ENCODE measurements around the gene FAM221A. TPM values are rescaled to one million over a fixed set of nuclear protein-coding genes. Genes with fewer than 3 reads are reported as not detected.

The FAM221A gene
- total and polyA plus RNA-seq, 7 experiments from 2014 or later = 4.0 to 8.1 (median 4.9) TPM

- Histone ChIP-seq H3K27me3 (ENCODE audit: control insufficient read depth in 2 of 2, insufficient read depth in 2 of 2, low read length in 2 of 2) (no peaks in the 10 kb centered on the region), H3K4me1 (ENCODE audit: control insufficient read depth in 2 of 2, insufficient read depth in 2 of 2, low read length in 2 of 2) (no peaks in the 10 kb centered on the region), H3K4me3 (ENCODE audit: low read length) (no peak overlapping the region), H3K27ac (ENCODE audit: low read depth, low read length) (no peak overlapping the region), H3K36me3 (ENCODE audit: control insufficient read depth in 2 of 3, insufficient read depth in 3 of 3, low read length in 3 of 3) (peaks cover 0 to 16% (median 0%) of the 10 kb centered on the region in 3 experiments), H3K9me3 (ENCODE audit: control insufficient read depth in 2 of 3, low read length in 3 of 3) (no peaks in the 10 kb centered on the region)
- Mint-ChIP-seq H3K36me3 (peaks cover 6 to 39% (median 34%) of the 10 kb centered on the region in 5 donors), H3K9me3 (no peaks in the 10 kb centered on the region), H3K27ac (no peak overlapping the region), H3K4me3 (no peak overlapping the region), H3K4me1 (peaks cover 0 to 1% (median 0%) of the 10 kb centered on the region in 7 donors), H3K27me3 (no peaks in the 10 kb centered on the region)
- ChIA-PET POLR2A (no interaction called here), CTCF (no interaction called here)
- intact Hi-C loops (cut with micrococcal nuclease) = loop anchor here in 1 of 2 donors (10.0 kb wide), 1 partner anchor 972 kb away; no protein-coding TSS in a partner anchor
- no peak for DNase-seq
- no peak for ATAC-seq
Observed at GRCh38 chr7:23693224-23693623, 13.2 kb downstream of the FAM221A start.

GRCh38 chr7:23696916-23697441 lies 17.0 kb downstream of the FAM221A start:
- H3K4me3 Mint-ChIP-seq = no peak overlapping the region
- no peak overlapping the region for H3K27ac Mint-ChIP-seq
- intact Hi-C loops (cut with micrococcal nuclease) = loop anchor here (1.0 to 10.0 kb wide), 4 partner anchors 150 to 968 kb away; no protein-coding TSS in a partner anchor
- Histone ChIP-seq H3K27me3 (ENCODE audit: control insufficient read depth in 2 of 2, insufficient read depth in 2 of 2, low read length in 2 of 2) (no peaks in the 10 kb centered on the region), H3K27ac (ENCODE audit: low read depth, low read length) (no peak overlapping the region), H3K36me3 (ENCODE audit: control insufficient read depth in 2 of 3, insufficient read depth in 3 of 3, low read length in 3 of 3) (peaks cover 0 to 5% (median 0%) of the 10 kb centered on the region in 3 experiments), H3K4me3 (ENCODE audit: low read length) (no peak overlapping the region), H3K4me1 (ENCODE audit: control insufficient read depth in 2 of 2, insufficient read depth in 2 of 2, low read length in 2 of 2) (no peaks in the 10 kb centered on the region), H3K9me3 (ENCODE audit: control insufficient read depth in 2 of 3, low read length in 3 of 3) (no peaks in the 10 kb centered on the region)
- CTCF ChIA-PET = interaction anchor here (0.6 to 1.8 kb wide), 8 partner anchors 10 to 279 kb away, joined by 3 to 11 read pairs (median 4); partner anchors contain the start of gene CCDC126
- H3K9me3 Mint-ChIP-seq = no peaks in the 10 kb centered on the region
- ATAC-seq = peak; percentile 82
- peaks cover 0 to 1% (median 0%) of the 10 kb centered on the region in 7 donors for H3K4me1 Mint-ChIP-seq
- H3K36me3 Mint-ChIP-seq = peaks cover 6 to 32% (median 26%) of the 10 kb centered on the region in 5 donors
- POLR2A ChIA-PET = interaction anchor here (0.6 kb wide), 1 partner anchor 128 kb away, joined by 6 read pairs; no protein-coding TSS in a partner anchor
- DNase-seq = peak; percentile 4 to 49 (median 37)
- no peaks in the 10 kb centered on the region for H3K27me3 Mint-ChIP-seq

GRCh38 chr7:23698822-23699221 lies 18.8 kb downstream of the FAM221A start:
- H3K4me1 Mint-ChIP-seq = peaks cover 0 to 1% (median 0%) of the 10 kb centered on the region in 7 donors
- Histone ChIP-seq H3K27ac (ENCODE audit: low read depth, low read length) (no peak overlapping the region), H3K9me3 (ENCODE audit: control insufficient read depth in 2 of 3, low read length in 3 of 3) (no peaks in the 10 kb centered on the region), H3K36me3 (ENCODE audit: control insufficient read depth in 2 of 3, insufficient read depth in 3 of 3, low read length in 3 of 3) (no peaks in the 10 kb centered on the region), H3K4me3 (ENCODE audit: low read length) (no peak overlapping the region), H3K4me1 (ENCODE audit: control insufficient read depth in 2 of 2, insufficient read depth in 2 of 2, low read length in 2 of 2) (no peaks in the 10 kb centered on the region), H3K27me3 (ENCODE audit: control insufficient read depth in 2 of 2, insufficient read depth in 2 of 2, low read length in 2 of 2) (no peaks in the 10 kb centered on the region)
- H3K27ac Mint-ChIP-seq = no peak overlapping the region
- H3K9me3 Mint-ChIP-seq = peaks cover 0 to under 1% (median 0%) of the 10 kb centered on the region in 11 donors
- H3K36me3 Mint-ChIP-seq = peaks cover 12 to 28% (median 25%) of the 10 kb centered on the region in 5 donors
- ChIA-PET CTCF (interaction anchor here (1.0 to 1.4 kb wide), 5 partner anchors 10 to 153 kb away, joined by 3 to 7 read pairs (median 5); partner anchors contain the start of gene STK31), POLR2A (interaction anchor here (0.5 kb wide), 1 partner anchor 352 kb away, joined by 4 read pairs; no protein-coding TSS in a partner anchor)
- no peak for ATAC-seq
- H3K4me3 Mint-ChIP-seq = no peak overlapping the region
- no peak for DNase-seq
- intact Hi-C loops (cut with micrococcal nuclease) = loop anchor here (5.0 to 10.0 kb wide), 2 partner anchors 888 to 966 kb away; no protein-coding TSS in a partner anchor
- no peaks in the 10 kb centered on the region for H3K27me3 Mint-ChIP-seq

GRCh38 chr7:23700046-23700445 lies 20.0 kb downstream of the FAM221A start:
- POLR2A ChIA-PET = interaction anchor here (0.7 kb wide), 1 partner anchor 1116 kb away, joined by 3 read pairs; no protein-coding TSS in a partner anchor
- peaks cover 0 to under 1% (median 0%) of the 10 kb centered on the region in 3 experiments for H3K9me3 ChIP-seq (ENCODE audit: control insufficient read depth in 2 of 3, low read length in 3 of 3)
- no peak overlapping the region for H3K27ac ChIP-seq (ENCODE audit: low read depth, low read length)
- H3K27ac Mint-ChIP-seq = no peak overlapping the region
- no peaks in the 10 kb centered on the region for H3K4me1 ChIP-seq (ENCODE audit: control insufficient read depth in 2 of 2, insufficient read depth in 2 of 2, low read length in 2 of 2)
- peaks cover 0 to 1% (median 0%) of the 10 kb centered on the region in 7 donors for H3K4me1 Mint-ChIP-seq
- H3K27me3 ChIP-seq (ENCODE audit: control insufficient read depth in 2 of 2, insufficient read depth in 2 of 2, low read length in 2 of 2) = no peaks in the 10 kb centered on the region
- CTCF ChIA-PET = interaction anchor here (1.4 kb wide), 1 partner anchor 10 kb away, joined by 5 read pairs; the partner anchor contains the start of gene STK31
- no peaks in the 10 kb centered on the region for H3K27me3 Mint-ChIP-seq
- intact Hi-C loops (cut with micrococcal nuclease) = no loop called here
- ATAC-seq = no peak
- H3K4me3 ChIP-seq (ENCODE audit: low read length) = no peak overlapping the region
- H3K36me3 Mint-ChIP-seq = peaks cover 17 to 34% (median 31%) of the 10 kb centered on the region in 5 donors
- H3K4me3 Mint-ChIP-seq = no peak overlapping the region
- peaks cover 0 to 11% (median 6%) of the 10 kb centered on the region in 11 donors for H3K9me3 Mint-ChIP-seq
- peaks cover 0 to 2% (median 0%) of the 10 kb centered on the region in 3 experiments for H3K36me3 ChIP-seq (ENCODE audit: control insufficient read depth in 2 of 3, insufficient read depth in 3 of 3, low read length in 3 of 3)
- no peak for DNase-seq

DNA sequence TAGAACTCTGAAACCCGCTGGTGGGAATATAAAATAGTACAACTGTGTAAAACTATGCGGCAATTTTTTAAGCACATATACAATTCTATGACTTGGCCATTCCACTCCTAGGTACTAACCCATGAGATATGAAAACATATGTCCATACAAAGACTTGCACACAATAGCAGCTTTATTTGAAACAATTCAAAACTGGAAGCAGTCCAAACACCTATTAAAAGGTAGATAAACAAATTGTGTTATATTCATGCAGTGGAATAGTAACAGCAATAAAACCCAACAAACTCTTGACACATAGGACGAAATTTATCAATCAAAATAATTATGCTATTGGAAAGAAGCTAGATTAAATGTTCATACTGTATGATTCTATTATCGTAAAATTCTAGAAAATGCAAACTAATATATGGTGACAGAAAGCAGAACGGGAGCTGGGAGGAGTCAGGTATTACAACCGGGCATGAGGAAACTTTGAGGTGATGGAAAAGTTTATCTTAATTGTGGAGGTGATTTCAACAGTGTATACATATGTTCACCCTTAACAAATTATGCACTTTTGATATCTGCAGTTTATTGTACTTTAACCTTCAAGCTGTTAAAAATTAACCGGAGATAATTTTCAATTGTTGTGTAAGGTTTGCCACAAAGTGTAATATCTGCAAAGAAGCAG lies 29.2 kb downstream of the FAM221A start:
- intact Hi-C loops (cut with micrococcal nuclease) = no loop called here
- Mint-ChIP-seq H3K9me3 (peaks cover 0 to 22% (median 16%) of the 10 kb centered on the region in 11 donors), H3K27me3 (peaks cover 0 to 4% (median 0%) of the 10 kb centered on the region in 5 donors), H3K36me3 (peaks cover 7 to 23% (median 19%) of the 10 kb centered on the region in 5 donors), H3K27ac (no peak overlapping the region), H3K4me1 (peaks cover 0 to 2% (median 0%) of the 10 kb centered on the region in 7 donors), H3K4me3 (no peak overlapping the region)
- H3K9me3 ChIP-seq (ENCODE audit: control insufficient read depth in 2 of 3, low read length in 3 of 3) = peaks cover 0 to 7% (median 5%) of the 10 kb centered on the region in 3 experiments
- no peak overlapping the region for H3K27ac ChIP-seq (ENCODE audit: low read depth, low read length)
- no peaks in the 10 kb centered on the region for H3K4me1 ChIP-seq (ENCODE audit: control insufficient read depth in 2 of 2, insufficient read depth in 2 of 2, low read length in 2 of 2)
- H3K4me3 ChIP-seq (ENCODE audit: low read length) = no peak overlapping the region
- ATAC-seq = no peak
- no peaks in the 10 kb centered on the region for H3K27me3 ChIP-seq (ENCODE audit: control insufficient read depth in 2 of 2, insufficient read depth in 2 of 2, low read length in 2 of 2)
- DNase-seq = no peak
- ChIA-PET POLR2A (no interaction called here), CTCF (interaction anchor here (0.6 to 2.0 kb wide), 8 partner anchors 10 to 170 kb away, joined by 3 to 9 read pairs (median 6); partner anchors contain the start of gene FAM221A)
- H3K36me3 ChIP-seq (ENCODE audit: control insufficient read depth in 2 of 3, insufficient read depth in 3 of 3, low read length in 3 of 3) = peaks cover 0 to 7% (median 0%) of the 10 kb centered on the region in 3 experiments

GRCh38 chr7:23710000-23710399 lies 30.0 kb downstream of the FAM221A start, which contains the start of gene STK31:
STK31 (plus strand) TSS chr7:23710219; CDS start chr7:23710286, 67 bp downstream.
- Mint-ChIP-seq H3K4me1 (peaks cover 0 to 2% (median 0%) of the 10 kb centered on the region in 7 donors), H3K27me3 (peaks cover 0 to 4% (median 0%) of the 10 kb centered on the region in 5 donors), H3K4me3 (no peak within 1 kb of the TSS), H3K27ac (no peak within 1 kb of the TSS), H3K9me3 (peaks cover 0 to 14% (median 9%) of the 10 kb centered on the region in 11 donors), H3K36me3 (peaks cover 0 to 16% (median 12%) of the 10 kb centered on the region in 5 donors)
- DNase-seq (no peak), ATAC-seq (no peak)
- Histone ChIP-seq H3K9me3 (ENCODE audit: control insufficient read depth in 2 of 3, low read length in 3 of 3) (peaks cover 0 to 7% (median 5%) of the 10 kb centered on the region in 3 experiments), H3K27ac (ENCODE audit: low read depth, low read length) (no peak within 1 kb of the TSS), H3K27me3 (ENCODE audit: control insufficient read depth in 2 of 2, insufficient read depth in 2 of 2, low read length in 2 of 2) (no peaks in the 10 kb centered on the region), H3K4me1 (ENCODE audit: control insufficient read depth in 2 of 2, insufficient read depth in 2 of 2, low read length in 2 of 2) (no peaks in the 10 kb centered on the region), H3K36me3 (ENCODE audit: control insufficient read depth in 2 of 3, insufficient read depth in 3 of 3, low read length in 3 of 3) (peaks cover 0 to 6% (median 0%) of the 10 kb centered on the region in 3 experiments), H3K4me3 (ENCODE audit: low read length) (no peak within 1 kb of the TSS)
- intact Hi-C loops (cut with micrococcal nuclease) = loop anchor here (5.0 kb wide), 2 partner anchors 278 to 877 kb away; no protein-coding TSS in a partner anchor
- ChIA-PET POLR2A (no interaction called here), CTCF (interaction anchor here (1.4 to 2.0 kb wide), 5 partner anchors 10 to 170 kb away, joined by 4 to 10 read pairs (median 6); partner anchors contain the start of gene FAM221A)
